B cell (primary cell): Measurements from ENCODE around the gene LLCFC1. TPM values are rescaled to one million over a fixed set of nuclear protein-coding genes. Genes with fewer than 3 reads are reported as not detected.

Experiments used
- ATAC-seq: fragments of 200-7000 bp; cut with Tn5 transposase; one replicate; pipeline ENCODE4 v1.10.0; 2021; ENCODE audit warnings: low read depth, mild to moderate bottlenecking, moderate number of reproducible peaks, moderate library complexity
- CTCF ChIA-PET: fragments of 350-600 bp; sonication (Branson Sonifier 250); formaldehyde crosslinking; loops from one replicate; lab custom pipeline; 2021; ENCODE audit warnings: antibody characterized with exemption, inconsistent platforms; lab: Charles Lee
- POLR2A ChIA-PET: fragments of 350-600 bp; sonication (Branson Sonifier 250); formaldehyde crosslinking; loops from one replicate; lab custom pipeline; 2021; ENCODE audit warnings: antibody characterized with exemption; lab: Charles Lee
- DNase-seq: peaks from one replicate; pipeline ENCODE4 v3.0.0; 2013
- H2AFZ ChIP-seq: 2 replicates; pipeline ENCODE4 v1.6.1; 2012; ENCODE audit warnings: mild to moderate bottlenecking, low read depth, low read length; ENCODE audit not compliant: insufficient read depth, poor library complexity, severe bottlenecking
- H3K27ac ChIP-seq, 2 donors: 1 replicate in 1 of 2; 2 replicates in 1 of 2; pipeline ENCODE4 v1.5.1; 2012 to 2013; ENCODE audit warnings: low read length in 2 of 2, mild to moderate bottlenecking in 2 of 2, moderate library complexity in 1 of 2
- H3K27me3 ChIP-seq, 4 experiments: fragments of 200-600 bp in 1 of 4; sonication (generic) in 1 of 4; replicated peaks in 1 of 4; 1 replicate in 2 of 4; 2 replicates in 2 of 4; pipeline versions ENCODE4 v1.6.1 to v1.7.0; 2013 to 2016; ENCODE audit warnings: low read length in 3 of 4, mild to moderate bottlenecking in 2 of 4, mixed read lengths in 1 of 4, moderate library complexity in 1 of 4; ENCODE audit not compliant: insufficient read depth in 4 of 4, control insufficient read depth in 3 of 4; ENCODE audit errors: control extremely low read depth in 1 of 4
- H3K36me3 ChIP-seq, 2 experiments: replicated peaks in 1 of 2; 1 replicate in 1 of 2; 2 replicates in 1 of 2; pipeline versions ENCODE4 v1.6.1 to v1.7.1; 2013; ENCODE audit warnings: low read length in 1 of 2; ENCODE audit not compliant: insufficient read depth in 2 of 2, control insufficient read depth in 1 of 2; ENCODE audit errors: control extremely low read depth in 1 of 2, extremely low read depth in 1 of 2
- H3K4me1 ChIP-seq, 2 donors: fragments of 200-600 bp in 1 of 2; sonication (generic) in 1 of 2; 1 replicate in 1 of 2; 2 replicates in 1 of 2; pipeline versions ENCODE4 v1.5.1 to v1.6.1; 2013 to 2017; ENCODE audit warnings: low read length in 2 of 2; ENCODE audit not compliant: control insufficient read depth in 2 of 2, insufficient read depth in 2 of 2
- H3K4me2 ChIP-seq: replicated peaks from 2 replicates; pipeline ENCODE3; 2012; ENCODE audit warnings: mild to moderate bottlenecking, low read depth, low read length; ENCODE audit not compliant: poor library complexity, severe bottlenecking
- H3K4me3 ChIP-seq, 5 experiments: fragments of 200-600 bp in 1 of 5; sonication (generic) in 1 of 5; 1 replicate in 3 of 5; 2 replicates in 2 of 5; pipeline versions ENCODE4 v1.5.1 to v1.7.0; 2011 to 2016; ENCODE audit warnings: low read length in 4 of 5, mild to moderate bottlenecking in 4 of 5, low read depth in 2 of 5, control low read depth in 1 of 5, moderate library complexity in 1 of 5; ENCODE audit not compliant: insufficient read depth in 1 of 5; ENCODE audit errors: control extremely low read depth in 1 of 5, extremely low read depth in 1 of 5
- H3K79me2 ChIP-seq: fragments of 200-600 bp; sonication (generic); one replicate; pipeline ENCODE4 v1.6.0; 2016; ENCODE audit warnings: low read length; ENCODE audit not compliant: control insufficient read depth, insufficient read depth
- H3K9ac ChIP-seq: fragments of 200-600 bp; sonication (generic); 2 replicates; pipeline ENCODE4 v1.6.1; 2017; ENCODE audit warnings: mild to moderate bottlenecking, low read length, moderate library complexity
- H3K9me3 ChIP-seq, 3 donors: one replicate each; pipeline versions ENCODE4 v1.6.1 to v1.7.1; 2013; ENCODE audit warnings: low read length in 2 of 3; ENCODE audit not compliant: control insufficient read depth in 2 of 3, insufficient read depth in 1 of 3; ENCODE audit errors: control extremely low read depth in 1 of 3
- H4K20me1 ChIP-seq: 2 replicates; pipeline ENCODE4 v1.6.0; 2012; ENCODE audit warnings: mild to moderate bottlenecking, low read length; ENCODE audit not compliant: insufficient read depth, control insufficient read depth, poor library complexity, severe bottlenecking
- H3K27ac Mint-ChIP-seq: one replicate; pipeline ENCODE4 v1.8.0; 2021; ENCODE audit warnings: mixed read lengths
- H3K27me3 Mint-ChIP-seq: one replicate; pipeline ENCODE4 v1.8.0; 2021; ENCODE audit warnings: mixed read lengths
- H3K4me1 Mint-ChIP-seq: one replicate; pipeline ENCODE4 v1.8.0; 2021; ENCODE audit warnings: mixed read lengths
- H3K4me3 Mint-ChIP-seq: one replicate; pipeline ENCODE4 v1.8.0; 2021; ENCODE audit warnings: mixed read lengths
- H3K9me3 Mint-ChIP-seq: one replicate; pipeline ENCODE4 v1.8.0; 2022; ENCODE audit warnings: mixed read lengths; ENCODE audit not compliant: insufficient read depth
- EZH2 ChIP-seq: IDR thresholded peaks from 2 replicates; pipeline ENCODE4 v1.6.1; 2012; ENCODE audit warnings: borderline replicate concordance, low read depth, mild to moderate bottlenecking, moderate library complexity, low read length; ENCODE audit not compliant: insufficient read depth, poor library complexity, severe bottlenecking
- WGBS: methylation state at CpG from one replicate; pipeline ENCODE4 v1.1.5; 2013; ENCODE audit warnings: missing lambda C conversion rate; ENCODE audit not compliant: insufficient coverage; 5-methylcytosine and 5-hydroxymethylcytosine counted together
- intact Hi-C: fragments of 100-400 bp; cut with micrococcal nuclease; formaldehyde crosslinking; loops from one replicate; pipeline ENCODE4 v1.10.0; 2022
- polyA plus RNA-seq: library from polyadenylated mRNA; depleted of rRNA; stranded (reverse); fragments of >200 nt; gene quantifications from 2 replicates; pipeline ENCODE4 v1.2.3, GENCODE V29; 2012
- total RNA-seq, 2 donors: library from RNA; stranded (reverse); fragments of 120-200 nt in 1 of 2; gene quantifications; 1 replicate in 1 of 2; 2 replicates in 1 of 2; pipeline versions ENCODE4 v1.2.3 to v1.2.4, GENCODE V29; 2013 to 2022
- TF ChIP-seq, protein P1 (sequence below): fragments of 200-600 bp; IDR thresholded peaks from one replicate; pipeline ENCODE4 v1.8.0; 2022; ENCODE audit warnings: antibody characterized with exemption, mild to moderate bottlenecking

The LLCFC1 gene
- total and polyA plus RNA-seq, 2 donors (not counting 1 experiment from before 2014, with no cell fraction given): not detected

DNA sequence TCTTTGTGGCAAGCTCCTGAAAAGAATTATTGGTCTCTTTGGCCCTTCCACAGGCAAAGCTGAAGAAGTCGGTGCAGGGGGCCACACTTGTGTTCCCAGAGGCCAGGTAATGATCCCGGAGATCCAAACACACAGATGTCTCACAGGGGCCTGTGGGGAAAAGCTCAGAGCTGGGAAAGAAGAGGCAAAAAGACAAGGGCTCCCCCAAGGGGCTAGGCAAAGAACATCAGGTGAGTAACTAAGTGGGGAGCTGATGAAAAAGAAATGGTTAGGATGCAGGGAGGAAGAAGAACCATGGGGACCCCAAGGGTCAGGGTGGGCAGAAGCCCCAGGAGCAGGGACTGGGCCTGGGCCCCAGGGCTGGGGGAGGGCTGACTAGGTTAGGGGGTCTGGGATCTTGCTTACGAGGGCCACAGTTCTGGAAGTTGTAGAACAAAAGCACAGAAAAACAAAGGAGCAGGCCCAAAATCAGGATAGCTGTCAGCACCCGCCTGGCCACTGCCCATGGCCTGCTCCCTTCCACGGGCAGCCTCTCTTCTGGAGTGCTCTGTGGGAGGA is 21.8 kb downstream of the LLCFC1 start:
- no peak overlapping the region for H3K4me3 ChIP-seq
- no peak overlapping the region for H3K4me2 ChIP-seq
- DNase-seq (no peak), ATAC-seq (no peak)
- peaks cover 4% of the 10 kb centered on the region for H3K9me3 Mint-ChIP-seq
- H3K27me3 Mint-ChIP-seq: peaks cover 51% of the 10 kb centered on the region
- no peak overlapping the region for H3K27ac Mint-ChIP-seq
- POLR2A ChIA-PET: no interaction called here
- no peak overlapping the region for H3K9ac ChIP-seq
- H2AFZ ChIP-seq: no peak overlapping the region
- no peaks in the 10 kb centered on the region for H3K4me1 ChIP-seq
- intact Hi-C loops: no loop called here
- H3K27ac ChIP-seq: no peak overlapping the region
- H3K36me3 ChIP-seq: no peaks in the 10 kb centered on the region
- CTCF ChIA-PET: interaction anchor here (0.9 to 1.9 kb wide), 4 partner anchors 42 to 329 kb away, joined by 3 to 6 read pairs (median 4); no protein-coding TSS in a partner anchor
- TF ChIP-seq EZH2: no peak
- TF ChIP-seq, protein P1, sequence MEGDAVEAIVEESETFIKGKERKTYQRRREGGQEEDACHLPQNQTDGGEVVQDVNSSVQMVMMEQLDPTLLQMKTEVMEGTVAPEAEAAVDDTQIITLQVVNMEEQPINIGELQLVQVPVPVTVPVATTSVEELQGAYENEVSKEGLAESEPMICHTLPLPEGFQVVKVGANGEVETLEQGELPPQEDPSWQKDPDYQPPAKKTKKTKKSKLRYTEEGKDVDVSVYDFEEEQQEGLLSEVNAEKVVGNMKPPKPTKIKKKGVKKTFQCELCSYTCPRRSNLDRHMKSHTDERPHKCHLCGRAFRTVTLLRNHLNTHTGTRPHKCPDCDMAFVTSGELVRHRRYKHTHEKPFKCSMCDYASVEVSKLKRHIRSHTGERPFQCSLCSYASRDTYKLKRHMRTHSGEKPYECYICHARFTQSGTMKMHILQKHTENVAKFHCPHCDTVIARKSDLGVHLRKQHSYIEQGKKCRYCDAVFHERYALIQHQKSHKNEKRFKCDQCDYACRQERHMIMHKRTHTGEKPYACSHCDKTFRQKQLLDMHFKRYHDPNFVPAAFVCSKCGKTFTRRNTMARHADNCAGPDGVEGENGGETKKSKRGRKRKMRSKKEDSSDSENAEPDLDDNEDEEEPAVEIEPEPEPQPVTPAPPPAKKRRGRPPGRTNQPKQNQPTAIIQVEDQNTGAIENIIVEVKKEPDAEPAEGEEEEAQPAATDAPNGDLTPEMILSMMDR: no peak
- peaks cover 2% of the 10 kb centered on the region for H3K4me1 Mint-ChIP-seq
- 92% methylated on average over 4 of the region's 5 CpGs for WGBS
- no peaks in the 10 kb centered on the region for H3K79me2 ChIP-seq
- no peak overlapping the region for H3K4me3 Mint-ChIP-seq
- peaks cover 0 to 14% (median 3%) of the 10 kb centered on the region in 4 experiments for H3K27me3 ChIP-seq
- H3K9me3 ChIP-seq: peaks cover 0 to 10% (median 3%) of the 10 kb centered on the region in 3 donors
- H4K20me1 ChIP-seq: no peaks in the 10 kb centered on the region

DNA sequence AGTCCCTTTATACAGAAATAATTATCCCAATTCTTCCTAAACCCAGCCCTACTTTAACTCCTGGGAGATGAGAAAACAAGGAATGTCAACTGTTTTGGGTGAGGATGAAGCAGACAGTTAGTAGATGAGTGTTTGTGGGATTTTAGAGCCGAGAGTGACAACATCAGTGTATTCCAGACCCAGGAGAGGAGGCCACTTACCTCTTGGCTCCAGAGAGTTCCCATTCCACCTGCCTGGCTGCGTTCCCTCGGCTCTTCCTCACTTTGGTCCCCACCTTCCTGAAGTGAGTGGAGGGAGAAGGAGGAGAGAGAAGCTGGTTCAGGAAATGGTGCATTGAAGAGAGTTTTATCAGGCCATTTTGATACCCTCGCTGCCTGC is 22.3 kb downstream of the LLCFC1 start:
- Histone ChIP-seq H3K9ac (no peak overlapping the region), H4K20me1 (no peaks in the 10 kb centered on the region), H3K27me3 (peaks cover 0 to 14% (median 3%) of the 10 kb centered on the region in 4 experiments), H3K9me3 (peaks cover 0 to 4% (median under 1%) of the 10 kb centered on the region in 3 donors), H3K4me3 (no peak overlapping the region), H3K4me2 (no peak overlapping the region), H2AFZ (no peak overlapping the region), H3K4me1 (no peaks in the 10 kb centered on the region), H3K27ac (no peak overlapping the region), H3K36me3 (no peaks in the 10 kb centered on the region), H3K79me2 (no peaks in the 10 kb centered on the region)
- TF ChIP-seq, protein P1: no peak
- TF ChIP-seq EZH2: no peak
- DNase-seq (no peak), ATAC-seq (no peak)
- Mint-ChIP-seq H3K4me3 (no peak overlapping the region), H3K27me3 (peaks cover 51% of the 10 kb centered on the region), H3K27ac (no peak overlapping the region), H3K4me1 (peaks cover 2% of the 10 kb centered on the region), H3K9me3 (peaks cover under 1% of the 10 kb centered on the region)
- intact Hi-C loops: no loop called here
- CTCF ChIA-PET: interaction anchor here (1.0 to 1.9 kb wide), 3 partner anchors 42 to 329 kb away, joined by 3 to 6 read pairs (median 4); no protein-coding TSS in a partner anchor
- POLR2A ChIA-PET: no interaction called here
- 100% methylated on average over 1 of the region's 4 CpGs for WGBS
